ENCODE results near the gene GPX2.

DNA sequence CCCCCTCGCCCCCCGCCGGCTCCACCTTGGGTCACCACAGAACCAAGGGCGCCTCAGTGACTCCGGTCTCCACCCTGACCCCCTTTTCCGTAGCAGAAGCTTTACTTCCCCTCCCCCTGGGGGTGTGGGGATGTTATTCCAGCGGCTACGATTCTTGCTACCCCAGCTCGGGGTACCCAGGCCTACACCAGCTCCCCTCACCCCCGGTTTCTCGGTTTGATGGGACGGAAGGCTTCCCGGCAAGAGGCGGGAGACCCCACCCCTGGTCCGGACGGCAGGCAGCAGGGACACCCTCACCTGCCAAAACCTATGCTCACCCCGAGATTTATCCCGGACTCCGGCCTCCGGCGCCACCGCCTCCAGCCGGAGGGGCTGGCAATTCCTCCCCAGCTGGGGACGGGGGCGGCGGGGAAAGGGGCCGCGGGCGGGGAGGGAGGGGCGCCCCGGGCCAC, 29.0 kb upstream of the GPX2 start:
- no peak for TF ChIP-seq POLR2A (IDR thresholded peaks at IDR 0.05)
- TF ChIP-seq EP300 (IDR thresholded peaks at IDR 0.05) = no peak
- TF ChIP-seq, protein P1, sequence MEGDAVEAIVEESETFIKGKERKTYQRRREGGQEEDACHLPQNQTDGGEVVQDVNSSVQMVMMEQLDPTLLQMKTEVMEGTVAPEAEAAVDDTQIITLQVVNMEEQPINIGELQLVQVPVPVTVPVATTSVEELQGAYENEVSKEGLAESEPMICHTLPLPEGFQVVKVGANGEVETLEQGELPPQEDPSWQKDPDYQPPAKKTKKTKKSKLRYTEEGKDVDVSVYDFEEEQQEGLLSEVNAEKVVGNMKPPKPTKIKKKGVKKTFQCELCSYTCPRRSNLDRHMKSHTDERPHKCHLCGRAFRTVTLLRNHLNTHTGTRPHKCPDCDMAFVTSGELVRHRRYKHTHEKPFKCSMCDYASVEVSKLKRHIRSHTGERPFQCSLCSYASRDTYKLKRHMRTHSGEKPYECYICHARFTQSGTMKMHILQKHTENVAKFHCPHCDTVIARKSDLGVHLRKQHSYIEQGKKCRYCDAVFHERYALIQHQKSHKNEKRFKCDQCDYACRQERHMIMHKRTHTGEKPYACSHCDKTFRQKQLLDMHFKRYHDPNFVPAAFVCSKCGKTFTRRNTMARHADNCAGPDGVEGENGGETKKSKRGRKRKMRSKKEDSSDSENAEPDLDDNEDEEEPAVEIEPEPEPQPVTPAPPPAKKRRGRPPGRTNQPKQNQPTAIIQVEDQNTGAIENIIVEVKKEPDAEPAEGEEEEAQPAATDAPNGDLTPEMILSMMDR (IDR thresholded peaks at IDR 0.05) = no peak
- no peak for TF ChIP-seq POLR2AphosphoS5 (IDR thresholded peaks at IDR 0.05)
